ENCODE measurements around the gene GPER1.

GPER1 gene

DNA sequence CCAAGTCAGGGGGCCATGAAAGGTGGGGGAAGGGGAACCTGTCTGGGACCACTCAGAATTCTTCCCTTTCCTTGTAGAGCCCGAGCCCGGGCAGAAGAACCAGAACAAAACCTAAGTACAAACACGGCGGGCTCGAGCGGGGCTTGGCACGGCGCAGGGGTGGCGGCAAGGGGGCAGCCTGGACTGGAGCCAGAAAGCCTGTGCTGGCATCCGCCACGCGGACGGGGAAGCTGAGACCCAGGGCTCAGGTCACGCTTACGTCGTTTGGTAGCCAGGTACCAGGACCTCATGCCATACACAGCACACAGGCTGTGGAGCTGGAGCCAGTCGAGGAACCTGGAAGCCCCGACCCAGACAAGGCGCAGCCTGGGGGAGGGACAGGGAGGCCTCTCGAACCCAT is 6.6 kb upstream of the GPER1 start:
- DNase-seq: no peak
- no peak for TF ChIP-seq POLR2A (IDR thresholded peaks at IDR 0.05; ENCODE audit: low read length)
- no peak for TF ChIP-seq GATA1 (IDR thresholded peaks at IDR 0.05; ENCODE audit: low read depth, low read length)

DNA sequence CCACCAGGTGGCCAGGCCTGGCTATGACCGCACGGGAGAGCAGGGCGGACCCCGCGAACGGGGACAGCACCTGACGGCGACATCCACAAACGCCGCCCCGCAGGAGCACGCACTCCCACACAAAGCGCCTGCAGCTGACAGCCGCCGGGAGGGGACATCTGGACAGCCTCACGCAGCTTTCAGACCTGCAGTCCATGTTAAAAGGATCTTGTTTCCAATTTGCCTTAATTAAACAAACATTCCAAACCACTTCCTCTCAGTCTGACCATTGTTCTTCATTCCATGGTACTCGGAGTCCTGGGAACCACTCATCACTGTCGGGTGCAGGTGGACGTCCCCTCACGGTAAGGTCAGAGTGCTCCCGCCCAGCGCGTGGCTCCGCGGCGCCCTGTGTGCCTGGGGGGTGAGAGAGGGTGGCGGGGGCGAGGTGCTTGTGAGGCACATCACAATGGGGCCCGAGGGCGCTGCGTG is 5.9 kb upstream of the GPER1 start:
- DNase-seq: no peak
- no peak for TF ChIP-seq GATA1 (IDR thresholded peaks at IDR 0.05; ENCODE audit: low read depth, low read length)
- TF ChIP-seq POLR2A (IDR thresholded peaks at IDR 0.05; ENCODE audit: low read length): no peak

DNA sequence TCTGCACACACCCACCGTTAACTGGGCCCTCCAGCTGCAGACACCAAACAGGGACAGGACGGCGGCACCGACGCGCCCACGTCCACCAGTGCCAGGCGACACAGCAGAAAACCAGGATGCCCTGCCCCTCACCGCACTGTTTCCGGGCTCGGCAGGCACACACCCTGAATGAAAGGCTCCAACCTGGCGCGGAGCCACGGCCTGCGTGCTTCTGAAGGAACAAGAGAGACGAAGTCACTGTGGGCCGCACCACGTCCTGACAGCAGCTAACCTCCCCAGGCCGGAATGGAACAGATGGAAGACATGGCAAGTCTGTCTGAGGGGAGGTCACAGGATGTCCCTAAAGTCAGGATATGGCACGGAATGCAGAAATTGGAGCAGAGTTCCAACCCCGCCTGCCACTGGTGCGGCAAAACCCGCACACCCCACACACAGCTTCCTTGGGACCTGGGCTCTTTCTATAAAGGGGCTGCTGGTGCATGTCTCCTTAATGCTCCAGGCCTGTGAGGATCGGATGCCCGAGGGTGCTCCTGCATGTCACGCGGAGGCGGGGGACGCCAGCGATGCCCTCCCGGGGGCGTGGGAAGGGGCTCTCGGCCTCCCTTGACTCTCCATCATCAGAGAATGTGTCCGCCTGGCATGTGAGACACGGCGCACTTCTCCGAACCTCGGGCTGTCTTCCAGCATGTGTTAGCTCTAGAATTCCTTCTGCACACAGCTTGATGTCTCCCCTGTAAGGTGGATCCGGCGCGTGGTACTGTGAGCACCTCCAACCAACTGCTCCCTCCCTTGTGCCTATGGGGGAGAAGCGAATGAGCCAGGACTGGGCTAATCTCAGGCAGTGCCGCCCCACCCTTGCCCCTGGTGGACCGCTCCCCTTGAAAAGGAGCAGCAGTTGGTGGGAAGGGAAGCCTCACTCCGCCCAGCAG is 3.9 kb upstream of the GPER1 start:
- TF ChIP-seq GATA1 (IDR thresholded peaks at IDR 0.05; ENCODE audit: low read depth, low read length): no peak
- no peak for TF ChIP-seq POLR2A (IDR thresholded peaks at IDR 0.05; ENCODE audit: low read length)

DNA sequence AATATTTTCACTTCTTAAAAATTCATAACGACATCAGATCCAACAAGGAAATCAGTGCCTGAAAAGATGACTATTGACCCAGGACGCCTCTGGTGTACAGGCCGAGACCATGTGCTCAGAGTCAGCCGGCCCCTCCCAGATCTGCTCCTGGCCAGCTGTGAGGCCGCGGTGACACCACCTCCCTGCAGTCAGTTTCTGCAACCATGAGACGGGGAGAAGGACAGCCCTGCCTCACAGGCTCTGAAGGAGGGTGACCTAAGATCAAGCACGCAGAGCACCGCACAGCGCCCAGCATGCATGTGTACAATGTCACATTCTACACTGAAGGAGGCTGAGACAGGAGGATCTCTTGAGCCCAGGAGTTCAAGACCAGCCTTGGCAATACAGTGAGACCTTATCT is 2.6 kb upstream of the GPER1 start:
- no peak for DNase-seq

More for the DNA sequence above, 3.9 kb upstream of the GPER1 start:
- DNase-seq: no peak

DNA sequence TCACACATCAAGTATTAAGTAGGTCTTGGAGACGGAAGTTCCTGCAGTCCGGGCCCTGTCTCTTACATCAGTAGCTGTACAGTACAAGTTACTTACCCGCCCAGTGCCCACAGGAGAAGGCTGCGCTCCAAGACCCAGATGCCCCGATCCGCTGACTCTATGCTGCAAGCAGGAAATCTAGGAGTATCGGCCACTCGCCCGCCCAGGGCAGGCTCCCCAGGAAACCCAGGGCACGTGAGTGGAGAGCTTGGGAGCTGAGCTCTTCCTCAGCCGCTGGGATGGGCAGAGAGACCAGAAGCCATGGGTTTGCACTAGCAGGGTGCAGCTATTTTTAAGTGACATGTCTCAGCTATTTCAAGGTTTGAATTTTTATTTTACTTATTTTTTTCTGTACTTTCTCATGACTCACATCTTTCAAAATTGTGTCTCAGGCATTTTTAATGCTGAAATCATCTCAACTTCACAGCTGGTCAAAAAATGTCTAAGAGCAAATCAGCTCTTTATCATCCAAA is 1.9 kb upstream of the GPER1 start:
- no peak for DNase-seq
- no peak for TF ChIP-seq POLR2A (IDR thresholded peaks at IDR 0.05; ENCODE audit: low read length)
- TF ChIP-seq GATA1 (IDR thresholded peaks at IDR 0.05; ENCODE audit: low read depth, low read length): no peak

More for the DNA sequence above, 2.6 kb upstream of the GPER1 start:
- no peak for TF ChIP-seq GATA1 (IDR thresholded peaks at IDR 0.05; ENCODE audit: low read depth, low read length)
- no peak for TF ChIP-seq POLR2A (IDR thresholded peaks at IDR 0.05; ENCODE audit: low read length)

DNA sequence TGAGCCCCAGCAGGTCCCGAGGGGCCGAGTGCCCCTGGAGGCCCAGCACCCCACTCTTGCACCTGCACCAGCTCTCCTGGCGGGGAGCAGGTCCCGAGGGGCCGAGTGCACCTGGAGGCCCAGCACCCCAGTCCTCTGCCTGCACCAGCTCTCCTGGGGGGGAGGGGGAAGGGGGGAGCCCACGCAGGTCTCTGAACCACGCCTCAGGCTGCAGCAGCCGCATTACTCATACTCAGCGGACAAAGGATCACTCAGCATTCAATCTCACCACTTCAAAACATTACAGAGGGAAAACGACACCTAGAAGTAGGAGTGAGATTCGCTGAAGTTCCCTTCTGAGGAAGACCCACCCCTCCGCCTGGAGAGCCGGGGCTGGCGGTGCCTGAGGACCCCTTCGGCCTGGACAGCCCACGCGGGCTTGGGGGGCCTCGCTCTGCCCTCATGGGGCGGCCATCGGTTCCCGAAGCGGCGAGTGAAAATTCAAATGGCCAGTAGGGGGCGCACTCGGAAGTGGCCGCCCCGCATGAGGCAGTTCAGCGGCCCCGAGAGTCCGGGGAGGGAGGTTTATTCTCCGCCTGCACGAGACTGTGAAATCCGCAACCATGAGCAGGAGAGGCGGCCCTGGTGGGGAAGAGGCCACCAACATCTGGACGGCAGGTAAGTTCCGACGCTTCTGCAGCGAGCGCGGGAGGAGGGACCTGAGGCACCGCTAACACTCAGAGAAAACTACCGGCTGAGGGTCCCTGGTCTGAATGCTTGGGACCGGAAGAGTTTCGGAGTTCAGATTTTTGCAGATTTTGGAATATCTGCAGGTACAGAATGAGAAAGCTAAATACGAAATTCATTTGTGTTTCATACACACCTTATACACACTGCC is 1.1 kb upstream of the GPER1 start:
- peak; percentile 68 to 80 for DNase-seq
- TF ChIP-seq GATA1 (IDR thresholded peaks at IDR 0.05; ENCODE audit: low read depth, low read length): no peak
- TF ChIP-seq POLR2A (IDR thresholded peaks at IDR 0.05; ENCODE audit: low read length): no peak

DNA sequence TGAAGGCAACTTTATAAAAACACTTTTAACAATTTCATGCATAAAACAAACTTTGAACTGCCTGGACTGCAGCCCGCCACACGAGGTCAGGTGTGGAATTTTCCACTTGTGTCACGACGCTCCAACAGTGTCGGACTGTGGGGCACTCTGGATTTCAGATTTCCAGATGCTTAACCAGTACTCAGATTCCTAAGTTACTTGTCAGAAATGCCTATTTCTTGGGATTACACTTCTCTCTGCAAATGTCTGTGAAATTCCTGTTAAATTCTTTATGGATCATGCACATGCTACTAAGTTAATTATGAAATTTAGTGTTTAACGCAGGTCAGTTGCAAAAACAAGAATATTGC is 473 bp upstream of the GPER1 start:
- no peak for TF ChIP-seq POLR2A (IDR thresholded peaks at IDR 0.05; ENCODE audit: low read length)
- TF ChIP-seq GATA1 (IDR thresholded peaks at IDR 0.05; ENCODE audit: low read depth, low read length): no peak
- peak in 1 of 2 experiments; percentile 37 for DNase-seq

DNA sequence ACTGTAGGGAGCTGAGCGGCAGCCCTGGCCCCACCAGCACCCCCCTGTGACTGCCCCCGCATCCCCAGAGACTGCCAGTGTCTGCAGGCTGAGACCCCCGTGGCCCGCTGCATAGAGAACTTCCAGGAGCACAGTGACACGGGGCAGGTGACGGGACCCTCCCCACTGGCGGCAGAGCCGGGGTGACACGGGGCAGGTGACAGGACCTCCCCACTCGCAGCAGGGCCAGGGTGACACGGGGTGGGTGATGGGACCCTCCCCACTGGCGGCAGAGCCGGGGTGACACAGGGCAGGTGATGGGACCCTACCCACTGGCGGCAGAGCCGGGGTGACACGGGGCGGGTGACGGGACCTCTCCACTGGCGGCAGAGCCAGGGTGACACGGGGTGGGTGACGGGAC is 2.3 kb downstream of the GPER1 start:
- TF ChIP-seq GATA1 (IDR thresholded peaks at IDR 0.05; ENCODE audit: low read depth, low read length): no peak
- no peak for TF ChIP-seq POLR2A (IDR thresholded peaks at IDR 0.05; ENCODE audit: low read length)
- no peak for DNase-seq

DNA sequence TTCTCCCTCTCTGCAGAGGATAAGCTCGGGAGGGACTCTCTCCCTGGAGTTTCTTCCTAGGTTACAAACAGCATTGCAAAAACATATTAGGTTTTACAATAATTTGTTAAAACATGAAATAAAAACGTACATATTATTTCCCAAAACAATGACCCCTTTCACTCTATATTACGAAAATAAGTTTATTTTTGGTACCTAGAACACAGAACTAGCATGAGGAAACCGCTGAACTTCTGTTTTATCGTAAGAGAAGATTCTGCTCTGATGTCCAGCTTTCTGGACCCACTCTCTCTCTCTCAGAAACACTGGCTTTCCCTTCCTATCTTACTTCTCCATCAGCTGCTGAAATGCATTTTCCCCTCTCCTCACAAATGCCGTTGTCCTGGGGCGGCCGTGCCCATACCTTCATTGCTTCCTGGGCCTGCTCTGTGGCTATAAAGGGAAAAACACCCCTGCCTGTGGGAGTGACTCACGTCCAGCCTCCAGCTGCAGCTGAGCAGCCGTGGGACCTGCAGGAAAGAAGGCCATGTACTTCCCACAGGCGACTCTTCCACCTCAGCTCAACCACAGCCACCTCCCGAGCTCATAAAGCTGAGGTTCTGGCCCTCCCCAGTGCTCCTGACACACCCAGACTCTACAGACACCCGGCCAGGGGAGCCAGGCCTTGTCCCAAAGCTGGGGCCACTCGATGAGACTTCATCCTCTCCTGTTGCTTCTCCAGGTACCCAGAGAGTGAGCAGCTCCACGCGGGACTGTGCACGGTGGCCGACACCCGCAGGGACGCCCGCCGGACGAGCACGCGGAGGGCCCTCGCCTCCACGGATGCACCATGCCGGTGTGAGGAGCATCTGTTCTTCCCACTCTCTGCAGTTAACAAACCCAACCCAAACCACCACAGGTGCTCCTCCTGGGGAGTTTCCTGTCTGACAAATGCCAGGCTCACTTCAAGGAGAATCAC is 3.1 kb downstream of the GPER1 start:
- TF ChIP-seq POLR2A (IDR thresholded peaks at IDR 0.05; ENCODE audit: low read length): no peak
- TF ChIP-seq GATA1 (IDR thresholded peaks at IDR 0.05; ENCODE audit: low read depth, low read length): no peak
- no peak for DNase-seq

DNA sequence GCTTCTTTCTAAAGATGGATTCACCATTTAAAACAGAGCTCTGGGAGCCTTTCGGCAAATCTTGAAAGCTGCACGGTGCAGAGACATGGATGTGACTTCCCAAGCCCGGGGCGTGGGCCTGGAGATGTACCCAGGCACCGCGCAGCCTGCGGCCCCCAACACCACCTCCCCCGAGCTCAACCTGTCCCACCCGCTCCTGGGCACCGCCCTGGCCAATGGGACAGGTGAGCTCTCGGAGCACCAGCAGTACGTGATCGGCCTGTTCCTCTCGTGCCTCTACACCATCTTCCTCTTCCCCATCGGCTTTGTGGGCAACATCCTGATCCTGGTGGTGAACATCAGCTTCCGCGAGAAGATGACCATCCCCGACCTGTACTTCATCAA is 3.7 kb downstream of the GPER1 start:
- TF ChIP-seq POLR2A (IDR thresholded peaks at IDR 0.05; ENCODE audit: low read length) (no peak), GATA1 (IDR thresholded peaks at IDR 0.05; ENCODE audit: low read depth, low read length) (no peak)
- DNase-seq: no peak

DNA sequence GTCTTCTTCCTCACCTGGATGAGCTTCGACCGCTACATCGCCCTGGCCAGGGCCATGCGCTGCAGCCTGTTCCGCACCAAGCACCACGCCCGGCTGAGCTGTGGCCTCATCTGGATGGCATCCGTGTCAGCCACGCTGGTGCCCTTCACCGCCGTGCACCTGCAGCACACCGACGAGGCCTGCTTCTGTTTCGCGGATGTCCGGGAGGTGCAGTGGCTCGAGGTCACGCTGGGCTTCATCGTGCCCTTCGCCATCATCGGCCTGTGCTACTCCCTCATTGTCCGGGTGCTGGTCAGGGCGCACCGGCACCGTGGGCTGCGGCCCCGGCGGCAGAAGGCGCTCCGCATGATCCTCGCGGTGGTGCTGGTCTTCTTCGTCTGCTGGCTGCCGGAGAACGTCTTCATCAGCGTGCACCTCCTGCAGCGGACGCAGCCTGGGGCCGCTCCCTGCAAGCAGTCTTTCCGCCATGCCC is 4.3 kb downstream of the GPER1 start:
- TF ChIP-seq POLR2A (IDR thresholded peaks at IDR 0.05; ENCODE audit: low read length) (no peak), GATA1 (IDR thresholded peaks at IDR 0.05; ENCODE audit: low read depth, low read length) (no peak)
- no peak for DNase-seq

DNA sequence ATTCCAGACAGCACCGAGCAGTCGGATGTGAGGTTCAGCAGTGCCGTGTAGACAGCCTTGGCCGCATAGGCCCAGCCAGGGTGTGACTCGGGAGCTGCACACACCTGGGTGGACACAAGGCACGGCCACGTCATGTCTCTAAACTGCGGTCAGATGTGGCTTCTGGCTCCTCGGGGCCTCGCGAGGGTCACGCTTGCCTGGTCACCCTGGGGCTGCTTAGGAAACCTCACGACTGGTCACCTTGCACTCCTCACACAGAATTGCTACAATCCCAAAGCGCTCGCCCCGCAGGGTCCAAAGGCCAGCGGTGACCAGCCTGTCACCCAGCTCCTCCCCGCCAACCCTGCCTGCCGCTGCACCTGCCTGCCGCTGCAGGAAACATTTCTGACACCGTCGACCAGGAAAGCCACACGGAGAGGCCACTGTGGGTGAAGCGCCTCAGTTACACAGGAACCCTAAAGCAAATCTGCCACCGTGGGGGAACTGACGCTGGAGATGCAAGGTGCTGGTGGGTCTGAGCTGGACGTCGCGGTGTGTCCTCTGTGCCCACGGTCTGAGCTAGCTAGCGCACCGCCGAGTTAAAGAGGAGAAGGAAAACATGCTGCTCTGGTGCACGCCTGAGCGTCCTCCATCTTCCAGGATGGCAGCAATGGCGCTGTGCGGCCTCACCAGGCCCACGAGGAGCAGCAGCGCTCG is 5.0 kb downstream of the GPER1 start:
- no peak for TF ChIP-seq GATA1 (IDR thresholded peaks at IDR 0.05; ENCODE audit: low read depth, low read length)

More for the DNA sequence above, 5.0 kb downstream of the GPER1 start:
- no peak for DNase-seq

Measured in erythroblast (primary cell).